ENCODE data around the gene CXCL11.

DNA sequence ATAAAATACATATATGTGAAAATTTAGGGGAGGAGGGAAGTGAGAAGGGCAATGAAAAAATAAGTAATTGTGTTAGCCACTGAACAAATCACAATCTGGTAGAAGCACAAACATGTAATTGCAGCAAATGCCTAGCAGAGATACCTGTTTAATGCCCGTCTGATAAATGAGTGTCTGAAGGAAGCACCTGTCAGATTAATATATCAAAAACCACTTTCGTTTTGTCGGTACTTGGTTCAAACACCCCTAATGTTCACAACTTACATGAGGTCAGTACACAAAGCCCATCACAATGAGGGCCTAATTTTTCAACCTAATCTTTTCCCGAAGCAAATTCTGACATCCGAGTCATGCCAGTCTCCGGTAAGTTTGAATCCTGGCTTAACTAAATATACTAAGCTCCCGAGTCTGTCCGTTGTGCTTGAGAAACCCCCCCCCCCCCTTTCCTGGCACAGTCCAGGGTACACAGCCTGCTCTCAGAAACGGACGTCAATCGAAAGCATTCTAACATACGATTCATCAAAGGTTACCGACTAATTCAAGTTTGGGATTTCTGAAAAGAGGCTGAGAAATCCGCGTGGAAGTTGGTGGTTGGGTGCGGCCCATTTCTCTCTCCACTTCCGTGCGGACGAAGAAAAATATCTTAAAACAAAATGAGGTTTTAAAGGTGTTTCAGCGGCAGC is 45.9 kb downstream of the CXCL11 start:
- no peak for TF ChIP-seq BACH2 (CRISPR knock-in tag; IDR thresholded peaks at IDR 0.05; ENCODE audit: borderline replicate concordance)
- TF ChIP-seq, protein P1, sequence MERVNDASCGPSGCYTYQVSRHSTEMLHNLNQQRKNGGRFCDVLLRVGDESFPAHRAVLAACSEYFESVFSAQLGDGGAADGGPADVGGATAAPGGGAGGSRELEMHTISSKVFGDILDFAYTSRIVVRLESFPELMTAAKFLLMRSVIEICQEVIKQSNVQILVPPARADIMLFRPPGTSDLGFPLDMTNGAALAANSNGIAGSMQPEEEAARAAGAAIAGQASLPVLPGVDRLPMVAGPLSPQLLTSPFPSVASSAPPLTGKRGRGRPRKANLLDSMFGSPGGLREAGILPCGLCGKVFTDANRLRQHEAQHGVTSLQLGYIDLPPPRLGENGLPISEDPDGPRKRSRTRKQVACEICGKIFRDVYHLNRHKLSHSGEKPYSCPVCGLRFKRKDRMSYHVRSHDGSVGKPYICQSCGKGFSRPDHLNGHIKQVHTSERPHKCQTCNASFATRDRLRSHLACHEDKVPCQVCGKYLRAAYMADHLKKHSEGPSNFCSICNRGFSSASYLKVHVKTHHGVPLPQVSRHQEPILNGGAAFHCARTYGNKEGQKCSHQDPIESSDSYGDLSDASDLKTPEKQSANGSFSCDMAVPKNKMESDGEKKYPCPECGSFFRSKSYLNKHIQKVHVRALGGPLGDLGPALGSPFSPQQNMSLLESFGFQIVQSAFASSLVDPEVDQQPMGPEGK (CRISPR knock-in tag; IDR thresholded peaks at IDR 0.05; ENCODE audit: borderline replicate concordance): no peak
